Tibial artery (tissue), 4 donors: ENCODE results near the gene LMOD1.

Experiments used
- DNase-seq, 2 donors: peaks; one replicate each; pipeline ENCODE4 v3.0.0-alpha.2; 2019
- H3K27ac ChIP-seq, 2 donors: fragments of 200-600 bp; sonication (generic) in 1 of 2; 1 replicate in 1 of 2; 2 replicates in 1 of 2; pipeline ENCODE4 v1.5.1; 2018 to 2019; ENCODE audit warnings: mild to moderate bottlenecking in 1 of 2
- H3K27me3 ChIP-seq, 2 donors: fragments of 200-600 bp; sonication (generic) in 1 of 2; one replicate each; pipeline versions ENCODE4 v1.5.1 to v1.6.0; 2016 to 2019
- H3K36me3 ChIP-seq, 3 donors: fragments of 200-600 bp; sonication (generic) in 2 of 3; one replicate each; pipeline ENCODE4 v1.5.1; 2016 to 2019; ENCODE audit warnings: mild to moderate bottlenecking in 2 of 3
- H3K4me1 ChIP-seq, 4 donors: fragments of 200-600 bp; sonication (generic) in 2 of 4; 1 replicate in 3 of 4; 2 replicates in 1 of 4; pipeline ENCODE4 v1.5.1; 2016 to 2019
- H3K4me3 ChIP-seq, 2 donors: fragments of 200-600 bp; sonication (generic) in 1 of 2; 1 replicate in 1 of 2; 2 replicates in 1 of 2; pipeline ENCODE4 v1.5.1; 2018 to 2019; ENCODE audit warnings: mild to moderate bottlenecking in 2 of 2
- H3K9me3 ChIP-seq, 3 donors: fragments of 200-600 bp; sonication (generic) in 1 of 3; one replicate each; pipeline ENCODE4 v1.5.1; 2016 to 2019
- CTCF ChIP-seq, 2 experiments: fragments of 200-600 bp in 1 of 2; fragments of 450-650 bp in 1 of 2; IDR thresholded peaks; one replicate each; pipeline ENCODE4 v1.5.1; 2017 to 2019; ENCODE audit warnings: antibody characterized with exemption in 2 of 2, mild to moderate bottlenecking in 1 of 2, moderate library complexity in 1 of 2
- intact Hi-C: fragments of 100-400 bp; cut with DNase I; formaldehyde crosslinking; loops from one replicate; pipeline ENCODE4 v1.15.0; 2023; ENCODE audit warnings: low total_unique reads

LMOD1 gene

DNA sequence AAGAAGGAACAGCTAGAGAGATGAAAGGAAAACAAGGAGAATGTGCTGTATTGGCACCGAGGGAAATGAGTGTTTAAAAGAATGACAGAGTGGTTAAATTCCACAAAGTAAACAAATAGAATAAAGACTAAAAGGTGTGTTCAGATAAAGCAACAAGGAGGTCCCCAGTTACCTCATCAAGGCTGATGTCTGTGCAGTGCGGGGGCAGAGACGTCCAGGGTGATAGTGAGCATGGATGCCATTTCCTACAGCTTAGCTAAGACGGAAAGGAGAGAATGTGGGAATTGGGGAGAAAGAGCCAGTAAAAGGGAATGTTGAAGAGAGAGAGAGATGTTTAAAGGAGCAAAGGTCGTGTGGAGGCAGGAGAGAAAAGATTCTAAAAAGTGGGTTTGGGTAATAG lies 15.5 kb downstream of the LMOD1 start:
- peaks cover 46 to 74% (median 63%) of the 10 kb centered on the region in 3 donors for H3K36me3 ChIP-seq

DNA sequence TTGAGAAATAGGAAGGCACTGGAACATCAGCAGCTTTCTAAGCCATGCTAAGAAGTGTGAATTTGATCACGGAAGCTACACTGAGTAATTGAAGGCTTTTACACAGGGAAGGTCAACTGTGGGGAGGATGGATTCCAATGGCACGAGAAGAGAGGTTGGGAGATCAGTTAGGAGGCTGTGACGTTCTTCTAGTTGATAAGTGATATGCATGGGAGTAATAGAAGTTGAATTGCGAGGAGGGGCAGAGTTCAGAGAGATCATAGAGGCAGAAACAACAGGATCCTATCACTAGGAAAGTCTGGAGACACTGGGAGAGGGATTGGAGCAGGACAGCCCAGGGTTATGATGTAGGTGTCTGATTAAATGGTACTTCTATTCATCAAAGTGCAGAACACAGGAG lies 16.2 kb downstream of the LMOD1 start:
- Histone ChIP-seq H3K4me3 (peak overlapping the region in 1 of 2 donors; percentile 27), H3K27me3 (no peaks in the 10 kb centered on the region), H3K4me1 (peaks cover 8 to 100% (median 67%) of the 10 kb centered on the region in 4 donors), H3K9me3 (no peaks in the 10 kb centered on the region), H3K36me3 (peaks cover 41 to 67% (median 63%) of the 10 kb centered on the region in 3 donors), H3K27ac (peak overlapping the region; percentile 36 to 95)
- TF ChIP-seq CTCF (IDR thresholded peaks at IDR 0.05), result no peak
- DNase-seq, result no peak
- intact Hi-C loops, result no loop called here

More for the DNA sequence above, 15.5 kb downstream of the LMOD1 start:
- peak overlapping the region in 1 of 2 donors; percentile 27 for H3K4me3 ChIP-seq
- no peak for DNase-seq
- peaks cover 6 to 100% (median 69%) of the 10 kb centered on the region in 4 donors for H3K4me1 ChIP-seq
- intact Hi-C loops, result no loop called here
- peak overlapping the region; percentile 36 to 95 for H3K27ac ChIP-seq
- no peaks in the 10 kb centered on the region for H3K9me3 ChIP-seq
- TF ChIP-seq CTCF (IDR thresholded peaks at IDR 0.05), result no peak
- no peaks in the 10 kb centered on the region for H3K27me3 ChIP-seq

DNA sequence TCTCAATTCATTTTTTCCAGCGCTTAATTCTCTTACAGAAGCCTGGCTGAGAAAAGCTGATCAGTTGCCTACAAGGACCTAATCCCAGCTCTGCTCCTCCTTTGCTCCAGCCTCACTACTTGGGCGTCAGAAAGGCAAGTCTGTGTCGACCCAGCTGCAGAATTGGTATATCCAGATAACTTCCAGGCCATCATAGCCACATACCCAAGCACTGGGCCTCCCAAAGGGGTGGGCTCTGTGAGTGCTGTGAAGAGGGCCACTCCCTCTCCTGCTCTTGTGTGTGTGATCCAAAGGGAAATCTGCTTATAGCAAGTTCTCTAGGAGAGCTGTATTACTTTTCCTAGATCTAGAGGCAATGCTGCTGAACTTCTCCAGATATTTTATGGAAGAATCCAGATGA lies 18.1 kb downstream of the LMOD1 start:
- Histone ChIP-seq H3K4me1 (peaks cover 8 to 97% (median 62%) of the 10 kb centered on the region in 4 donors), H3K4me3 (no peak overlapping the region), H3K27me3 (no peaks in the 10 kb centered on the region), H3K36me3 (peaks cover 39 to 77% (median 66%) of the 10 kb centered on the region in 3 donors), H3K9me3 (no peaks in the 10 kb centered on the region), H3K27ac (peak overlapping the region; percentile 62 to 95)
- intact Hi-C loops, result no loop called here
- TF ChIP-seq CTCF (IDR thresholded peaks at IDR 0.05), result no peak
- DNase-seq, result no peak

DNA sequence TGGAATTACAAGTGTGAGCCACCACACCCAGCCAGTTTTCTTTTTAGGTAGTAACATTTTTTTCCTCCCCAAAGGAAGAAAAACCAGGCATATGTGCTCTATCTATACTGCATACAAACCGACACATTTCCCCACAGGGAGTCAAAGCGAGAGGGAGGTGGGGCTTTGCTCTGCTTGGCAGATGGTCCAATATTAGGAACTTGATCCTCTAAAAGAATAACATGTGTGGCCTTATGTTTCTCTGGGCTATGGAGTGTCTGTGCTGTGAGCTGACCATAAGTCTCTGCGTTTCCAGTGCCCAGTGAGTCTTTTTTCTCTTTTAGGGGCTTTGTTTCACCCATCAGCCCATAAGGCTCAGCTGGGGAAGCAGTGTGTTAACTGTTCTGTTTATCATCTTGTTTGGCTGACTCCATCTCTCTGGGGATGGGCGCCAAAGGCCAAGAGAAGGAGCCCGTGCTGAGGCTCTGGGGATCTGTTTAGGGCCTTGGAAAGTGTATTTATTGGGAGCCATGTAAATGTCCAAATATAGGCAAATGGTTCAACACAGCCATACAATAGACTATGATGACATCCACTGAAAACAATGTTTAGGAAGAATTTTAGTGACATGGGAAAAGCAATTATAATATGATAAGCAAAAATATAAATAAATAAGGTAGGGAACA lies 20.2 kb downstream of the LMOD1 start:
- TF ChIP-seq CTCF (IDR thresholded peaks at IDR 0.05), result no peak
- H3K27me3 ChIP-seq, result no peaks in the 10 kb centered on the region
- intact Hi-C loops, result no loop called here
- peaks cover 8 to 97% (median 56%) of the 10 kb centered on the region in 4 donors for H3K4me1 ChIP-seq
- peak overlapping the region; percentile 62 to 95 for H3K27ac ChIP-seq
- no peaks in the 10 kb centered on the region for H3K9me3 ChIP-seq
- H3K36me3 ChIP-seq, result peaks cover 39 to 76% (median 66%) of the 10 kb centered on the region in 3 donors
- no peak for DNase-seq
- H3K4me3 ChIP-seq, result peak overlapping the region in 1 of 2 donors; percentile 16

- Histone ChIP-seq H3K36me3 (peaks cover 40 to 76% (median 66%) of the 10 kb centered on the region in 3 donors), H3K4me1 (peaks cover 8 to 97% (median 55%) of the 10 kb centered on the region in 4 donors), H3K27ac (peak overlapping the region; percentile 62 to 95), H3K9me3 (no peaks in the 10 kb centered on the region), H3K4me3 (no peak overlapping the region), H3K27me3 (no peaks in the 10 kb centered on the region)
- DNase-seq, result no peak
- intact Hi-C loops, result no loop called here
- no peak for TF ChIP-seq CTCF (IDR thresholded peaks at IDR 0.05)
Observed at GRCh38 chr1:201925301-201925567, 21.1 kb downstream of the LMOD1 start.
